ENCODE data around the gene LRRFIP1. TPM values are rescaled to one million over a fixed set of nuclear protein-coding genes. Genes with fewer than 3 reads are reported as not detected.
A peak's percentile ranks its signal among the peaks of the same experiment; 100 is the strongest.

Gene LRRFIP1
- total and polyA plus RNA-seq, 2 of the 13 experiments (the other 11 are each of a cell fraction or from before 2014, with no cell fraction given): 15.9 to 40.5 TPM

DNA sequence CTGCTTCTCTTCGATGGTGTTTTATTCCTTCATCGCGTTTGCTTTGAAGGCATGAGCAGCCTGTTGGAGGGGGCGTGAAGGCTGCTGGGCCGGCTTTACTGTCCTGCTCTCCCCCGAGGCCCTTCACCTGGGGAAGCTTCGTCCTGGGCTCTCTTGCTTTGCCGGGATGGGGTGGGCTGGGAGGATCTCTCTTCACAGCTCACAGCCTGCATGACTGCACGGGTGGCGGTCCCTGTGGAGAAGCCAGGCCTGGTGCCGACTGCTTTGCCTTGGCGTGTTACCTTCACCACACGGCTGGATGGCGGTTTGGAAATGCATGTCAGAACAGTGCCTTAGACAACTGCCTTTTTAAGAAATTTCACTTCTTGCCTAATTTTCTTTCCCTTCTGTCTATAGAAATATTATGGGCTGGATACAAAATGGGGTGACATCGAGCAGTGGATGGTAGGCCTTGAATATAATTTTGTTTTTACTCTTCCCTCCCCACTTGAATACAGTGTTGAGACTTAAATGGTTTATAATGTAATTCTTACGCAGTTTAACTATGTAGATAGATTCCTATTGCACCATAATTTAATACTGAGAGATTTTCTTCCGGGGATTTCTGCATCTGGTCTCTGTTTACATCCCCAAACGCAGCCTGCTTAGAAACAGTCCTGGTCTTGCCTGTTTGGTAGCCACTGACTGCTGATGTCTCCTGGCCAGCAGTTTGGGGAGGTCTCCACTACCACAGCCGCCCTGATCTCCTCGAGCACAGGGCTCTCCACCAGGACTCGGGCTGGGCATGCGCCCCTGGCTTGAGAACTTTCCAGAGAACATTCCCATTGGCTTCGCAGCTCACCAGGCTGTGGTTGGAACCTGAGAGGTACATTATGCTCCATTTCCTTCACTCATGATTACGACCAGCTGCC is 90.2 kb downstream of the LRRFIP1 start:
- no peak for FAIRE-seq
- no peak overlapping the region for H3K9ac ChIP-seq (ENCODE audit: insufficient read depth, low read depth, low read length)
- ChIA-PET CTCF (ENCODE audit: low intra/inter-chr PET ratio, low total read pairs) (no interaction called here), POLR2A (no interaction called here)
- no peaks in the 10 kb centered on the region for H3K27me3 ChIP-seq (ENCODE audit: control insufficient read depth in 1 of 2, insufficient read depth in 2 of 2, low read length in 2 of 2)
- intact Hi-C loops (cut with micrococcal nuclease; ENCODE audit: unreplicated experiment) (no loop called here), in situ Hi-C loops (cut with HindIII; ENCODE audit: extremely low pct_ligation_motif_present, low pct_unique_long_range_greater_than_20kb) (no loop called here)
- BruUV-seq (replicated peaks): no TSS peak
- TF ChIP-seq, protein P1, sequence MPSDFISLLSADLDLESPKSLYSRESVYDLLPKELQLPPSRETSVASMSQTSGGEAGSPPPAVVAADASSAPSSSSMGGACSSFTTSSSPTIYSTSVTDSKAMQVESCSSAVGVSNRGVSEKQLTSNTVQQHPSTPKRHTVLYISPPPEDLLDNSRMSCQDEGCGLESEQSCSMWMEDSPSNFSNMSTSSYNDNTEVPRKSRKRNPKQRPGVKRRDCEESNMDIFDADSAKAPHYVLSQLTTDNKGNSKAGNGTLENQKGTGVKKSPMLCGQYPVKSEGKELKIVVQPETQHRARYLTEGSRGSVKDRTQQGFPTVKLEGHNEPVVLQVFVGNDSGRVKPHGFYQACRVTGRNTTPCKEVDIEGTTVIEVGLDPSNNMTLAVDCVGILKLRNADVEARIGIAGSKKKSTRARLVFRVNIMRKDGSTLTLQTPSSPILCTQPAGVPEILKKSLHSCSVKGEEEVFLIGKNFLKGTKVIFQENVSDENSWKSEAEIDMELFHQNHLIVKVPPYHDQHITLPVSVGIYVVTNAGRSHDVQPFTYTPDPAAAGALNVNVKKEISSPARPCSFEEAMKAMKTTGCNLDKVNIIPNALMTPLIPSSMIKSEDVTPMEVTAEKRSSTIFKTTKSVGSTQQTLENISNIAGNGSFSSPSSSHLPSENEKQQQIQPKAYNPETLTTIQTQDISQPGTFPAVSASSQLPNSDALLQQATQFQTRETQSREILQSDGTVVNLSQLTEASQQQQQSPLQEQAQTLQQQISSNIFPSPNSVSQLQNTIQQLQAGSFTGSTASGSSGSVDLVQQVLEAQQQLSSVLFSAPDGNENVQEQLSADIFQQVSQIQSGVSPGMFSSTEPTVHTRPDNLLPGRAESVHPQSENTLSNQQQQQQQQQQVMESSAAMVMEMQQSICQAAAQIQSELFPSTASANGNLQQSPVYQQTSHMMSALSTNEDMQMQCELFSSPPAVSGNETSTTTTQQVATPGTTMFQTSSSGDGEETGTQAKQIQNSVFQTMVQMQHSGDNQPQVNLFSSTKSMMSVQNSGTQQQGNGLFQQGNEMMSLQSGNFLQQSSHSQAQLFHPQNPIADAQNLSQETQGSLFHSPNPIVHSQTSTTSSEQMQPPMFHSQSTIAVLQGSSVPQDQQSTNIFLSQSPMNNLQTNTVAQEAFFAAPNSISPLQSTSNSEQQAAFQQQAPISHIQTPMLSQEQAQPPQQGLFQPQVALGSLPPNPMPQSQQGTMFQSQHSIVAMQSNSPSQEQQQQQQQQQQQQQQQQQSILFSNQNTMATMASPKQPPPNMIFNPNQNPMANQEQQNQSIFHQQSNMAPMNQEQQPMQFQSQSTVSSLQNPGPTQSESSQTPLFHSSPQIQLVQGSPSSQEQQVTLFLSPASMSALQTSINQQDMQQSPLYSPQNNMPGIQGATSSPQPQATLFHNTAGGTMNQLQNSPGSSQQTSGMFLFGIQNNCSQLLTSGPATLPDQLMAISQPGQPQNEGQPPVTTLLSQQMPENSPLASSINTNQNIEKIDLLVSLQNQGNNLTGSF (CRISPR knock-in tag; IDR thresholded peaks at IDR 0.05): no peak
- peak; percentile 23 for TF ChIP-seq AGO2 (optimal IDR thresholded peaks at IDR 0.05; ENCODE audit: low read depth, low read length)
- TF ChIP-seq, protein P2, sequence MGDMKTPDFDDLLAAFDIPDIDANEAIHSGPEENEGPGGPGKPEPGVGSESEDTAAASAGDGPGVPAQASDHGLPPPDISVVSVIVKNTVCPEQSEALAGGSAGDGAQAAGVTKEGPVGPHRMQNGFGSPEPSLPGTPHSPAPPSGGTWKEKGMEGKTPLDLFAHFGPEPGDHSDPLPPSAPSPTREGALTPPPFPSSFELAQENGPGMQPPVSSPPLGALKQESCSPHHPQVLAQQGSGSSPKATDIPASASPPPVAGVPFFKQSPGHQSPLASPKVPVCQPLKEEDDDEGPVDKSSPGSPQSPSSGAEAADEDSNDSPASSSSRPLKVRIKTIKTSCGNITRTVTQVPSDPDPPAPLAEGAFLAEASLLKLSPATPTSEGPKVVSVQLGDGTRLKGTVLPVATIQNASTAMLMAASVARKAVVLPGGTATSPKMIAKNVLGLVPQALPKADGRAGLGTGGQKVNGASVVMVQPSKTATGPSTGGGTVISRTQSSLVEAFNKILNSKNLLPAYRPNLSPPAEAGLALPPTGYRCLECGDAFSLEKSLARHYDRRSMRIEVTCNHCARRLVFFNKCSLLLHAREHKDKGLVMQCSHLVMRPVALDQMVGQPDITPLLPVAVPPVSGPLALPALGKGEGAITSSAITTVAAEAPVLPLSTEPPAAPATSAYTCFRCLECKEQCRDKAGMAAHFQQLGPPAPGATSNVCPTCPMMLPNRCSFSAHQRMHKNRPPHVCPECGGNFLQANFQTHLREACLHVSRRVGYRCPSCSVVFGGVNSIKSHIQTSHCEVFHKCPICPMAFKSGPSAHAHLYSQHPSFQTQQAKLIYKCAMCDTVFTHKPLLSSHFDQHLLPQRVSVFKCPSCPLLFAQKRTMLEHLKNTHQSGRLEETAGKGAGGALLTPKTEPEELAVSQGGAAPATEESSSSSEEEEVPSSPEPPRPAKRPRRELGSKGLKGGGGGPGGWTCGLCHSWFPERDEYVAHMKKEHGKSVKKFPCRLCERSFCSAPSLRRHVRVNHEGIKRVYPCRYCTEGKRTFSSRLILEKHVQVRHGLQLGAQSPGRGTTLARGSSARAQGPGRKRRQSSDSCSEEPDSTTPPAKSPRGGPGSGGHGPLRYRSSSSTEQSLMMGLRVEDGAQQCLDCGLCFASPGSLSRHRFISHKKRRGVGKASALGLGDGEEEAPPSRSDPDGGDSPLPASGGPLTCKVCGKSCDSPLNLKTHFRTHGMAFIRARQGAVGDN (CRISPR knock-in tag; IDR thresholded peaks at IDR 0.05): peak; percentile 35; the same call in 1 of the 2 replicates
- peaks cover 16% of the 10 kb centered on the region for H3K79me2 ChIP-seq (ENCODE audit: insufficient read depth, low read length)
- H3K4me1 ChIP-seq (ENCODE audit: insufficient read depth, low read length): peaks cover 37% of the 10 kb centered on the region
- H3K4me3 ChIP-seq (replicated peaks in 1 of 3; ENCODE audit: insufficient read depth in 1 of 3, low read depth in 2 of 3, low read length in 3 of 3): no peak overlapping the region
- H3K27ac ChIP-seq (ENCODE audit: extremely low read length, insufficient read depth, low read length): no peak overlapping the region
- DNase-seq (ENCODE audit: low spot score): no peak
- no peak overlapping the region for H2AFZ ChIP-seq (ENCODE audit: low read length)
- H3K36me3 ChIP-seq (replicated peaks in 1 of 2; ENCODE audit: control insufficient read depth in 1 of 2, insufficient read depth in 2 of 2, low read length in 2 of 2): peaks cover 3 to 17% of the 10 kb centered on the region in 2 experiments
- no peaks in the 10 kb centered on the region for H3K9me3 ChIP-seq (ENCODE audit: low read length)
- no peaks in the 10 kb centered on the region; the same call in 1 of the 2 replicates for H4K20me1 ChIP-seq (ENCODE audit: insufficient read depth, low read length)
- WGBS (ENCODE audit: low lambda C conversion rate): 94% methylated on average over 24 of the region's 24 CpGs
- no peak overlapping the region for H3K4me2 ChIP-seq (ENCODE audit: low read depth, low read length)
- ATAC-seq: no peak

Measured in HepG2 (cell line).